Sigmoid colon (tissue), 4 donors: ENCODE data around the gene PRMT5.

Source experiments
- CTCF ChIP-seq, 4 experiments: fragments of 450-650 bp in 3 of 4; fragments of 200-600 bp in 1 of 4; IDR thresholded peaks; one replicate each; pipeline ENCODE4 v1.5.1; 2016 to 2019; ENCODE audit warnings: antibody characterized with exemption in 4 of 4, mild to moderate bottlenecking in 3 of 4, moderate library complexity in 2 of 4
- EP300 ChIP-seq, 4 donors: sonication (generic); formaldehyde crosslinking; IDR thresholded peaks; one replicate each; pipeline ENCODE4 v1.6.1; 2017; ENCODE audit warnings: antibody characterized with exemption in 4 of 4
- POLR2A ChIP-seq, 2 donors: fragments of 450-650 bp; IDR thresholded peaks; one replicate each; pipeline ENCODE4 v1.6.1; 2016; ENCODE audit warnings: antibody characterized with exemption in 2 of 2, mild to moderate bottlenecking in 2 of 2, moderate library complexity in 2 of 2
- POLR2AphosphoS5 ChIP-seq, 4 donors: sonication (generic); formaldehyde crosslinking; IDR thresholded peaks; one replicate each; pipeline ENCODE4 v1.6.1; 2017; ENCODE audit warnings: antibody characterized with exemption in 4 of 4

GRCh38 chr14:22932146-22932545, 3.0 kb upstream of the PRMT5 start:
- TF ChIP-seq CTCF (IDR thresholded peaks at IDR 0.05) (no peak), EP300 (IDR thresholded peaks at IDR 0.05) (no peak), POLR2A (IDR thresholded peaks at IDR 0.05) (no peak), POLR2AphosphoS5 (IDR thresholded peaks at IDR 0.05) (no peak)
